GM10847 (cell line): ENCODE data around the gene ADGRA3.

Experiments
- POLR2A ChIP-seq: IDR thresholded peaks from 2 replicates; pipeline ENCODE4 v1.6.1; 2011; ENCODE audit not compliant: insufficient read length; ENCODE audit errors: extremely low read depth

The ADGRA3 gene

DNA sequence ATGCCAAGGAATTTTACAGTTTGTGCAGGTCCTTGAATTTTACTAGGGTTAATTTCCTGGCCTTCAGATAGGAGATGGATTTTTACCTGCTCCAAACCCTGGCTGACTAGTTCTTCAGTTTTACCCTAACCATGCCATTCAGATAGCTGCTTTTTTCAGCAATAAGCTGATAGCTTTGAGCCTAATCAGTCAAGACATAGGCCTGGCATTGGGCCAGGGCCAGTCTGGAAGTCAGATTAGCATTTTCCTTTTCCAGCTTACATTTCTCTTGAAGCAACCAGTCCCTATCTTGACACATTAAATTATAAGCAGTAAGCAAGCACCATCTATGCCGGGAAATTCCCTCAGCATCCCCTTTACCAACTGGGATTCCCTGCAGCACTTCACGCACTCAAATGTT, 177.1 kb downstream of the ADGRA3 start:
- TF ChIP-seq POLR2A: no peak
